HG02571 (cell line): Measurements from ENCODE around the gene CCNY.

Source experiments
- ATAC-seq: cut with Tn5 transposase; IDR thresholded peaks from one replicate; pipeline ENCODE4 v1.9.1; 2021; ENCODE audit warnings: mild to moderate bottlenecking, moderate library complexity; ENCODE audit not compliant: unreplicated experiment

The CCNY gene

GRCh38 chr10:35467186-35467585 is 130.9 kb downstream of the CCNY start:
- ATAC-seq: no peak

- ATAC-seq: no peak
Measured at GRCh38 chr10:35470248-35470924, 134.1 kb downstream of the CCNY start.

- ATAC-seq: no peak
Measured at GRCh38 chr10:35470925-35471315, 134.6 kb downstream of the CCNY start.

GRCh38 chr10:35471435-35471834 is 135.1 kb downstream of the CCNY start:
- no peak for ATAC-seq

- no peak for ATAC-seq
Measured at GRCh38 chr10:35480142-35480541, 143.8 kb downstream of the CCNY start.

- ATAC-seq: no peak
Measured at GRCh38 chr10:35481413-35481812, 145.1 kb downstream of the CCNY start.

- ATAC-seq: no peak
Measured at GRCh38 chr10:35486297-35486990, 150.1 kb downstream of the CCNY start.

- ATAC-seq: no peak
Measured at GRCh38 chr10:35487336-35488034, 151.2 kb downstream of the CCNY start.

GRCh38 chr10:35488228-35488627 is 151.9 kb downstream of the CCNY start:
- ATAC-seq: no peak

GRCh38 chr10:35492386-35493195 is 156.3 kb downstream of the CCNY start:
- no peak for ATAC-seq

- ATAC-seq: no peak
Measured at GRCh38 chr10:35493196-35494118, 157.1 kb downstream of the CCNY start.

- ATAC-seq: no peak
Measured at GRCh38 chr10:35495521-35496119, 159.3 kb downstream of the CCNY start.

GRCh38 chr10:35497909-35498308 is 161.6 kb downstream of the CCNY start:
- no peak for ATAC-seq

GRCh38 chr10:35498693-35499092 is 162.4 kb downstream of the CCNY start:
- peak; percentile 66 for ATAC-seq

GRCh38 chr10:35501923-35502322 is 165.6 kb downstream of the CCNY start:
- no peak for ATAC-seq

GRCh38 chr10:35502692-35503091 is 166.4 kb downstream of the CCNY start:
- ATAC-seq: no peak

- ATAC-seq: no peak
Measured at GRCh38 chr10:35503578-35503977, 167.3 kb downstream of the CCNY start.

GRCh38 chr10:35504132-35504531 is 167.8 kb downstream of the CCNY start:
- ATAC-seq: no peak

- no peak for ATAC-seq
Measured at GRCh38 chr10:35505241-35505873, 169.0 kb downstream of the CCNY start.
